ENCODE data around the gene ANO2. TPM values are rescaled to one million over a fixed set of nuclear protein-coding genes. Genes with fewer than 3 reads are reported as not detected.

ANO2 gene
- total and polyA plus RNA-seq, 8 donors = 0.43 to 2.4 (median 0.97) TPM

DNA sequence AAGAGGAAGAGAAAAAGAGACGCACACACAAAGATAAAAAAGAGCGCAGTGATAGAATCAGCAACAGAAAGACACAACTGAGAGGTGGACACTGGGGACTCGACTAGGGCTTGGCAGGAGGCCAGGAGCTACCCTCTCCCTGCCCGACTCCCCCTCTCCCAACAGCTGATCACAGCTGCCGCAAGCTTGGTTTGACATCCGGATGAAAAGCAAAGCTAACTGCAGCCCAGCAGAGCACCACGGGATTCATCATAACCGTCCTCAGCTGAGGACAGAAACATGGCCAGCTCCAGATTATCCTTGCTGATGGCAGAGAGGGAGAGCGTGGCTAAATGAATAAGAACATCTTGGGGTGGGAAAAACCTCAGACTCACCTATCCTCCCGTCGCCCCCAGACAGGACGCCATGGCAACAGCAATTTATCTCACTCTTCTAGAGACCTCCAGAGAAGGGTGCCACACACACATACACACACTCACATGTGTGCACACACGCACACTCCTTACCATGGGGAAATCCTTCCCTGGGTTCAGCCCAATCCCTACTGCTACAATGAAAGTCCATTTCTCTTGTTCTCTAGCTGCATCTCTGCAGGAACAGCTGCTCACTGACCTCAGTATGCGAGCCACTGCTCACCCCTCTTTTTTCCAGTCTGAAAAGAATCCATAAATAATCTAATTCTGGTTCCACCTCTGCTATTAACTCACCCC, 377.9 kb downstream of the ANO2 start:
- FAIRE-seq (no peak), DNase-seq (no peak), ATAC-seq (no peak)
- Histone ChIP-seq H3K9me3 (no peaks in the 10 kb centered on the region), H3K4me1 (no peaks in the 10 kb centered on the region), H3K4me3 (no peak overlapping the region), H3K36me3 (no peaks in the 10 kb centered on the region), H3K27ac (no peak overlapping the region), H3K27me3 (no peaks in the 10 kb centered on the region)
- TF ChIP-seq, protein P1, sequence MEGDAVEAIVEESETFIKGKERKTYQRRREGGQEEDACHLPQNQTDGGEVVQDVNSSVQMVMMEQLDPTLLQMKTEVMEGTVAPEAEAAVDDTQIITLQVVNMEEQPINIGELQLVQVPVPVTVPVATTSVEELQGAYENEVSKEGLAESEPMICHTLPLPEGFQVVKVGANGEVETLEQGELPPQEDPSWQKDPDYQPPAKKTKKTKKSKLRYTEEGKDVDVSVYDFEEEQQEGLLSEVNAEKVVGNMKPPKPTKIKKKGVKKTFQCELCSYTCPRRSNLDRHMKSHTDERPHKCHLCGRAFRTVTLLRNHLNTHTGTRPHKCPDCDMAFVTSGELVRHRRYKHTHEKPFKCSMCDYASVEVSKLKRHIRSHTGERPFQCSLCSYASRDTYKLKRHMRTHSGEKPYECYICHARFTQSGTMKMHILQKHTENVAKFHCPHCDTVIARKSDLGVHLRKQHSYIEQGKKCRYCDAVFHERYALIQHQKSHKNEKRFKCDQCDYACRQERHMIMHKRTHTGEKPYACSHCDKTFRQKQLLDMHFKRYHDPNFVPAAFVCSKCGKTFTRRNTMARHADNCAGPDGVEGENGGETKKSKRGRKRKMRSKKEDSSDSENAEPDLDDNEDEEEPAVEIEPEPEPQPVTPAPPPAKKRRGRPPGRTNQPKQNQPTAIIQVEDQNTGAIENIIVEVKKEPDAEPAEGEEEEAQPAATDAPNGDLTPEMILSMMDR (IDR thresholded peaks at IDR 0.05) = no peak
- intact Hi-C loops (cut with DNase I) = no loop called here
- WGBS, 2 donors = 35 to 36% methylated on average over 14 of the region's 14 CpGs

DNA sequence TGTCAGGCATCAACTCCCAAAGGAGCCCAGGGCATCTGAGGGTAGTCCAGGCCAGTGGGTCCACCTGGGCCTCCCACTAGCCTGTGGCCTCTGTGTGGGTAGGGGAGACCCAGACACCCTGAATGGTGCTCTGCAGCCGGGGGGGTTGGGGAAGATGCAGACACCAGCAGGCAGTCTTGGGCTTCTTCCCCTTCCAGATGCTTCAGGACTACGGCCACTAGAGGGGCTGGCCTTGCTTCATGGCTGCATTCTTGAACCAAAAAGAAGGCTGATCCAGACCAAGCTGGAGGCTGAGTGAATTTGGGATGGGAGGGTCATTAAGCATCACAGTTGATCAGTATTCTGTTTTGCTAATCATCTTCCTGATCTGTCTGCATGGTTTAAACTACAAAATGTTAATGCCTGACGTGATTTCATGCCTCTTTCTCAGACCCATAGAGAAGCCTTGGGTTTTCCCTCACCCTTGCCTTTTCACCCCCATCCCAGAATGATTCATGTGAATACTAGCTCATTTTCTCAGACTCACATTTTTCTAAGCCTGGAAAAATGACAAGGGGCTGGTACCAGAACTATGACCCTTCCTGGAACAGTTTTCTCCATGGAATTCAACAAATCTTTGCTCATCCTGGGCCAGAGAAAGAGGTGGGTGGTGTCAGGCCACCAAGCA, 379.0 kb downstream of the ANO2 start:
- FAIRE-seq (no peak), DNase-seq (no peak), ATAC-seq (no peak)
- Histone ChIP-seq H3K36me3 (no peaks in the 10 kb centered on the region), H3K27ac (no peak overlapping the region), H3K27me3 (no peaks in the 10 kb centered on the region), H3K9me3 (no peaks in the 10 kb centered on the region), H3K4me3 (no peak overlapping the region), H3K4me1 (no peaks in the 10 kb centered on the region)
- 40 to 42% methylated on average over 3 of the region's 3 CpGs for WGBS, 2 donors
- intact Hi-C loops (cut with DNase I) = no loop called here
- TF ChIP-seq, protein P1 (IDR thresholded peaks at IDR 0.05) = no peak

DNA sequence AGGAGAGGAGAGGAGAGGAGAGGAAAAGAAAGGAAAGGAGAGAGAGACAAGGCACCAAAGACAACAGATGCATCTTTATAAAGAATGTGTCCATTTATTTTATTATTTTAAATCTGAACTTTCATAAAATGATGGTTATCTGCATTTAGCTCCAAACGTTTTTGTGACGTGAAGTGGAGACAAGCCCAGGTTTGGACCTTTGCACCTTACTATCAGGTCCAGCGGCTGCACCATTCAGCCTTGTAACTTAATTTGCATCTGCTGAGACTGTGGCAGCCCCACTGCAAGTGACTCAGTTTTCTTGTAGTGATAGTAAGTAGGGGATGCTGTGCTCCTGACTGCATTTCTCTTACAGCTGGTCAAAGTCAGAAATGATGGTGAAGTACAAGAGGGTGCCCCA, 382.5 kb downstream of the ANO2 start:
- no peak overlapping the region for H3K27ac ChIP-seq
- no peaks in the 10 kb centered on the region for H3K27me3 ChIP-seq
- H3K4me3 ChIP-seq = no peak overlapping the region
- H3K36me3 ChIP-seq = no peaks in the 10 kb centered on the region
- DNase-seq = no peak
- TF ChIP-seq, protein P1 (IDR thresholded peaks at IDR 0.05) = no peak
- intact Hi-C loops (cut with DNase I) = no loop called here
- no peaks in the 10 kb centered on the region for H3K9me3 ChIP-seq
- ATAC-seq = no peak
- H3K4me1 ChIP-seq = no peaks in the 10 kb centered on the region
- FAIRE-seq = no peak
- WGBS, 2 donors = 30 to 31% methylated on average over 3 of the region's 3 CpGs

DNA sequence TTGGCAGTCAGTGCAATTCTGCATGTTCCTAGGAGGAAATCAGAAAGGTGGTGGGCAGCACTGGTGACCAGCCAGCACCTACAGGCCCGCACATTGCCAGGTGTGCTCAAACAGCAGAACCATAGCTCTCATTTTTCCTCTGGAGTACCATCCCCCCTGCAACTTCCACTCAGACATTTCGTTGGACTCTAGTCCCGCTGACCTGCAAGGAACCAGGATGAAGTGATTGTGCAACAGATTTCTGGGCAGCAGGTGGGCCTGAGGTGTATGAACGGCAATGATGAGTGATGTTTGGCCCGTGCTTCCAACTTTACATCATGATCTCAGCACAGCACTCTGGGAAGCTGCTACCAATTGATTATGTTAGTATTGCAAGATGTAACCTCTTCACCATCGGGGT, 383.2 kb downstream of the ANO2 start:
- 57 to 69% methylated on average over 6 of the region's 6 CpGs for WGBS, 2 donors
- DNase-seq = no peak

More for the DNA sequence above, 383.2 kb downstream of the ANO2 start:
- no peak for ATAC-seq
- Histone ChIP-seq H3K36me3 (no peaks in the 10 kb centered on the region), H3K9me3 (no peaks in the 10 kb centered on the region), H3K4me1 (no peaks in the 10 kb centered on the region), H3K27me3 (no peaks in the 10 kb centered on the region), H3K4me3 (no peak overlapping the region), H3K27ac (no peak overlapping the region)
- no peak for FAIRE-seq
- intact Hi-C loops (cut with DNase I) = no loop called here
- TF ChIP-seq, protein P1 (IDR thresholded peaks at IDR 0.05) = no peak

All from pancreas (tissue), 10 donors.